Mucosa of gallbladder (tissue), 1 donor: ENCODE measurements around the gene VPS37B. TPM values are rescaled to one million over a fixed set of nuclear protein-coding genes. Genes with fewer than 3 reads are reported as not detected.
A peak's percentile ranks its signal among the peaks of the same experiment; 100 is the strongest.

Experiments used
- DNase-seq: peaks from one replicate; pipeline ENCODE4 v3.0.0-alpha.2; 2020; ENCODE audit warnings: low spot score
- total RNA-seq: library from RNA; stranded (reverse); gene quantifications from one replicate; pipeline ENCODE4 v1.2.1, GENCODE V29; 2021
- donor health status: DM: no; HTN: no; CAD: no.

Gene VPS37B
- total RNA-seq, 1 donor from 2014 or later: 45.8 TPM

GRCh38 chr12:122866379-122866778, 29.5 kb downstream of the VPS37B start:
- no peak for DNase-seq

- peak; percentile 57 for DNase-seq
Observed at GRCh38 chr12:122865268-122866231, 30.4 kb downstream of the VPS37B start.

- DNase-seq: no peak
Observed at GRCh38 chr12:122864894-122865253, 31.1 kb downstream of the VPS37B start.

GRCh38 chr12:122862872-122863701, 32.8 kb downstream of the VPS37B start:
- DNase-seq: peak; percentile 91

- no peak for DNase-seq
Observed at GRCh38 chr12:122862110-122862634, 33.8 kb downstream of the VPS37B start.

GRCh38 chr12:122861587-122861970, 34.3 kb downstream of the VPS37B start:
- no peak for DNase-seq

- DNase-seq: no peak
Observed at GRCh38 chr12:122860854-122861586, 34.9 kb downstream of the VPS37B start.

GRCh38 chr12:122860040-122860853, 35.7 kb downstream of the VPS37B start:
- peak; percentile 88 for DNase-seq

- no peak for DNase-seq
Observed at GRCh38 chr12:122859303-122860039, 36.5 kb downstream of the VPS37B start.

GRCh38 chr12:122858591-122859302, 37.2 kb downstream of the VPS37B start:
- DNase-seq: no peak

GRCh38 chr12:122858171-122858570, 37.8 kb downstream of the VPS37B start:
- no peak for DNase-seq

GRCh38 chr12:122856999-122857671, 38.8 kb downstream of the VPS37B start:
- DNase-seq: no peak

- DNase-seq: no peak
Observed at GRCh38 chr12:122855928-122856831, 39.7 kb downstream of the VPS37B start.

GRCh38 chr12:122855071-122855829, 40.7 kb downstream of the VPS37B start:
- DNase-seq: no peak

- no peak for DNase-seq
Observed at GRCh38 chr12:122854554-122854953, 41.4 kb downstream of the VPS37B start.

GRCh38 chr12:122853582-122854245, 42.2 kb downstream of the VPS37B start:
- DNase-seq: no peak
